NB4 (cell line): ENCODE measurements around the gene ZDHHC11.
"Not testable (repeated sequence)": the region's sequence is repeated elsewhere in the genome, so short reads cannot be mapped to it uniquely, and the experiment has no call there.

Source experiments
- DNase-seq: peaks from one replicate; pipeline ENCODE4 v3.0.0; 2010; ENCODE audit warnings: low read depth
- H3K4me3 ChIP-seq: one replicate; pipeline ENCODE4 v1.5.1; 2011; ENCODE audit warnings: mild to moderate bottlenecking, low read depth, low read length, moderate library complexity
- MYC ChIP-seq: IDR thresholded peaks from 2 replicates; pipeline ENCODE4 v1.6.1; 2011; ENCODE audit warnings: low read depth, low read length
- POLR2A ChIP-seq: IDR thresholded peaks from 2 replicates; pipeline ENCODE4 v1.6.1; 2011; ENCODE audit warnings: mild to moderate bottlenecking; ENCODE audit not compliant: insufficient read length; ENCODE audit errors: extremely low read depth
- TF ChIP-seq, protein P1 (sequence below): IDR thresholded peaks from one replicate; pipeline ENCODE4 v1.5.1; 2012; ENCODE audit warnings: low read depth, low read length
- TF ChIP-seq, protein P2 (sequence below): IDR thresholded peaks from 2 replicates; pipeline ENCODE4 v1.6.1; 2011; ENCODE audit warnings: low read depth, low read length

ZDHHC11 gene

DNA sequence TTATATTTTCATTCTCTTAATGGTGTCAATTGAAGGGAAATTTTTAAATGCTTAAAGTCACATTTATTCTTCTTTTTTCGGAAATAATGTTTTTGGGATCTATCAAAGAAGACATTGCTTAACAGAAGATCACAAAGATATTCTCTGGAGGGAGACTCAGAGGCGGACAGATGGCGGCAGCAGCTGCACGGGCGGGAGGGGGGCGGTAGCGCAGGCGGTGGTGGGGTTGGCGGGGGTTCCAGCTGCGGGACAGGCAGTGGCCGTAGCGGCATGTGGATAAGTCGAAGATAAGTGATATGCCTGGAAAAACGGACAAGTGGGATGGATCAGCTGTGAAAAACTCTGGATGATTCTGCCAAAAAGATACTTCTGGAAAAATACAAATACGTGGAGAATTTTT, 34.6 kb downstream of the ZDHHC11 start:
- TF ChIP-seq, protein P1, sequence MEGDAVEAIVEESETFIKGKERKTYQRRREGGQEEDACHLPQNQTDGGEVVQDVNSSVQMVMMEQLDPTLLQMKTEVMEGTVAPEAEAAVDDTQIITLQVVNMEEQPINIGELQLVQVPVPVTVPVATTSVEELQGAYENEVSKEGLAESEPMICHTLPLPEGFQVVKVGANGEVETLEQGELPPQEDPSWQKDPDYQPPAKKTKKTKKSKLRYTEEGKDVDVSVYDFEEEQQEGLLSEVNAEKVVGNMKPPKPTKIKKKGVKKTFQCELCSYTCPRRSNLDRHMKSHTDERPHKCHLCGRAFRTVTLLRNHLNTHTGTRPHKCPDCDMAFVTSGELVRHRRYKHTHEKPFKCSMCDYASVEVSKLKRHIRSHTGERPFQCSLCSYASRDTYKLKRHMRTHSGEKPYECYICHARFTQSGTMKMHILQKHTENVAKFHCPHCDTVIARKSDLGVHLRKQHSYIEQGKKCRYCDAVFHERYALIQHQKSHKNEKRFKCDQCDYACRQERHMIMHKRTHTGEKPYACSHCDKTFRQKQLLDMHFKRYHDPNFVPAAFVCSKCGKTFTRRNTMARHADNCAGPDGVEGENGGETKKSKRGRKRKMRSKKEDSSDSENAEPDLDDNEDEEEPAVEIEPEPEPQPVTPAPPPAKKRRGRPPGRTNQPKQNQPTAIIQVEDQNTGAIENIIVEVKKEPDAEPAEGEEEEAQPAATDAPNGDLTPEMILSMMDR, result no peak
- TF ChIP-seq POLR2A (no peak), MYC (no peak)
- TF ChIP-seq, protein P2, sequence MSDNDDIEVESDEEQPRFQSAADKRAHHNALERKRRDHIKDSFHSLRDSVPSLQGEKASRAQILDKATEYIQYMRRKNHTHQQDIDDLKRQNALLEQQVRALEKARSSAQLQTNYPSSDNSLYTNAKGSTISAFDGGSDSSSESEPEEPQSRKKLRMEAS, result no peak
- DNase-seq, result no peak
- no peak overlapping the region for H3K4me3 ChIP-seq

DNA sequence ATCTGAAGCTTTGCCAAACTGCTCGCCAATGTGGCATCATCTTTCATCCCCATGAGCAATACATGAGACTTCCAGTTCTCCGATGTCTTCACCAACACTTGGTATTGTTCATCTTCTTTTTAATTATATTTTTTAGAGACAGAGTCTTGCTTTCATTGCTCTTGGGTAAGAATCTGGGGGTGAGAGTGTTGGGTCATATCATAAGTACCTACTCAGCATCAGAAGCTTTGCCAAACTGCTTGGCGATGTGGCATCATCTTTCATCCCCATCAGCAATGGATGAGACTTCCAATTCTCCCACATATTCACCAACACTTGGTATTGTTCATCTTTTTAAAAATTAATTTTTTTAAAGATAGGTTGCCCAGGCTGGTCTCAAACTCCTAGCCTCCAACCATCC, 35.3 kb downstream of the ZDHHC11 start:
- TF ChIP-seq POLR2A (no peak), MYC (no peak)
- TF ChIP-seq, protein P2, result no peak
- TF ChIP-seq, protein P1, result no peak
- no peak for DNase-seq
- no peak overlapping the region for H3K4me3 ChIP-seq

DNA sequence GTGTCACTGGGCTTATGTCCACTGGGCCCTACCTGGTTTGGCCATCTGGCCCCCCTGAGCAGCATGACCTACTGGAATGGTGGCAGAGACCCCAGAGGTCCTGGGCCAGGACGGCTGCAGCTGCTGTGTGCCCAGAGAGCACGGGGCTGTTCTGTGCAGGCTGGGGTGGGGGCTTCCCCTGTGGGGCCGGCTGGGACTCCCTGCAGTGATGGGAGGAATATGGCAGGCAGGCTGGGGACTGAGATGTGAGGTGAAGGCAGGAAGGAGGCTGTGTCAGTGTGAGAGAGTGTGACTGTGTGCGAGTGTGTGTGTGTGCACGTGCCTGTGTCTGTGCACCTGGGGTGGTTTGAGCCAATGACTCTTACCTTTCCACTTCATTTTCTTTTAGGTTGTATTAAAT, 37.2 kb downstream of the ZDHHC11 start:
- not testable (repeated sequence) for H3K4me3 ChIP-seq, DNase-seq

DNA sequence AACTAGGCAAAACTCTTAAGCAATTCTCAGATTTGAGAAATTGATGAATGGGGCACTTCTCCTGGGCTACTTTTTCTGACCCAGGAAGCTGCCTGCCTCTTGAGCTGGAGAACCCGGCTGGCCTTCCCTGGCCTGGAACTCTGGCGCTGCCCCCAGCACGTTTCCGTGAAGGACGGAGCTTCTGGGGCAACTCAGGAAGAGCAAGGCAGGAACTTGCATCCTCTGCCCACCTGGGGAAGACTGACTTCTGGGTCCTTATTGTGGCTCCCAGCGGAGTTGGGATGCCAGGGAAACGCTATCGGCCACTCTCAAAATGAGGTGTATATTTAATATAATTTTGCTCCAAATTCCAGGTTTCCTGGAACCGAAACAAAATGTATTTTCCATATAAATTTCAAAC, 39.4 kb downstream of the ZDHHC11 start:
- H3K4me3 ChIP-seq, DNase-seq: not testable (repeated sequence)

DNA sequence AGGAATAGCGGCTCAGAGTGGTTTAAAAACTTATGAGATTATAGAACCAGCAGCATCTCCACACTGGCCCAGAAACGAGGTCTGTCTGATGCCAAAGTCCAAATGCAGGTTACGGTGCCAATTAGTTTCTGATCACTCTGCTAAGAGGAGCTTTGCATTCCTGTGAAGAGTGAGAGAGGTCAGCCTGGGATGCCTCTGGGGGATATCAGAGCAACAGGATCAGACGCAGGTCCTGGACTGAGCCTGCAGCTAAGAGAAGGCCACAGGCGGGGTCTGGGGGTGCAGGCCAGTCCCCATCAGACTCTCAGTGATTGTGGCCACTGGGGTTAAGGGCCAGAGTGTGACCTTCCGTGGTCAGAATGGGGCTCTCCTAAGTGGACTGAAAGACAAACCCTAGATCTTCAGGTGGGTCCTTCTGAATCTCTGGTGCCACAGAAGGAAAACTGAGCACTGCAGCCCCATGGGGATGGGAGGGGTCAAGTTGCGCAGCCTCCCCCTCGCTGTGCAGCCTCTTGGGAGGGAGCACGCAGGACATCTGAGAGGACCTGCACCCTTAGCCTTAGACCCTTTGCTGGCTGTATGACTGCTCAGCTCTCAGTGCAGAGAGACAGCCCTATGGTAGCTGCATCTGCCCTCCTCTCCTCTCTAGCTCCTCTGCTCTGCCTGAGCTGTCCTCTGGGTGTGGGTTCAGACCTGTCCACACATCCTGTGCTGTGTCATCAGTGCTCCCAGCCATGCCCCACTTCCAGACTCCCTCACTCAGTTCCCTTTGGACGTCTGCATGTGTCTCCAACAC, 42.9 kb downstream of the ZDHHC11 start:
- DNase-seq, result not testable (repeated sequence)

DNA sequence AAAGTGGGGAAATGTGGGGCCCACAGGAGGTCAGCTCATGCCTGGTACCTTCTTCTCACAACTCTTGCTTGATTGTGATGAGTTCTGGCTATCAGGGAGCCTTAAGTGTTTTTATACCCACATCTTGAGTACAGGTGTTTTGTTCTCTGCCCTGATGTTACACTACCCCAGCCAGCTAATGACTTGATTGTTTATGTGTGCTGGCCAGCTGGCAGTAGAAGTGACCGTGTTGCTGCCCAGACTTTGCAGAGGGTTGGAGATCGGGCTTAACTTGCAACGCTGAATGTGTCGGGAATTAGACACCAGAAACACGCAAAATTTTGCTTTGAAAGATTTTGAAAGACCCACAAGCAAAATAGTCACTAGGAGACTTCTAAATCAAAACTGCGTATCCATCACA, 49.3 kb downstream of the ZDHHC11 start:
- no peak overlapping the region for H3K4me3 ChIP-seq
- TF ChIP-seq, protein P2, result no peak
- TF ChIP-seq POLR2A, result no peak
- TF ChIP-seq MYC, result no peak
- TF ChIP-seq, protein P1, result no peak
- DNase-seq, result no peak

More for the DNA sequence above, 42.9 kb downstream of the ZDHHC11 start:
- H3K4me3 ChIP-seq, result not testable (repeated sequence)

DNA sequence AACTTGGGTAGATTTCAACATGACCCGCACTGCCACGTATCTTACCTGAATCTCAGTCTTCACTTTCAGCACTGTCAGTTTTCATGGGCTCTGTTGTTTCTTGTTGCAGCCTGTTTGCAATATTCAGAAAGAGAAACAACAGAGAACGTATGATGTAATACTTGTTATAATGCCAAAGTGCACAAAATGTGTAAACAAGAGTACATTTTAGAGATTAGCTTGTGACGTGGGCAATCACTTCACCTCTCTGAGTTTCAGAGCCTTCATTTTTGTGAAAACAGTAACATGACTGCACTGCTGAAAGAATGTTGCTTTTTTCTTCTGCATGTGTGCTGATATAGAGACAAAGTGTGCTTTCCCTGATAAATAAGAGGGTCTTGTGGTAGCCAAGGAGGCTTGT, 49.7 kb downstream of the ZDHHC11 start:
- not testable (repeated sequence) for H3K4me3 ChIP-seq, DNase-seq

DNA sequence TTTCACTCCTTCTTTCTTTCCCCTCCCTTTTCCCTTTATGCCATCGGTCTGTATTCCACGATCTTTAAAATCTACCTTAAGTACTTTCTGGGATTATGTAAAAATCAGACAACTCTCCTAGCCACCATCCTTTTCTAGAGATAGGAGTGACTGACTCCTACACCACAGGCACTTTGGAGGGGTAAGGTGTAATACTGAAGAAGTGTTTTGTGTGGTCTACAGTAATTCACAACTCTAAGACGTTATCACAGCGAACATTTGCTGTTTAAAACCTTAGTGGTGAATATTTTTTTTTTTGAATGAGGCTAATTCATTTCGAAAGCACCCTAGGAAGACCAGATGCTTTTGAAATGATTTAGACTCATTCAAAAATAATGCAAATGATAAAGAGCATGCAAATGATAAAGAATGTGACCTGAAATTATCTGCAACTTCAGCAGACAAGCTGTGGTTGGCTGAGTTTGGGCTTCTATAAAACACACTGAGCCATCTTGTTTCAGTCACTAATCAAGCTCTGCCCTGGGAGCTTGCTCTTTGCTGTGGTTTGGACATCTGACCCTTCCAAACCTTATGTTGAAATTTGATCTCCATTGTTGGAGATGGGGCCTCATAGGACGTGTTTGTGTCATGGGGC, 52.2 kb downstream of the ZDHHC11 start:
- H3K4me3 ChIP-seq, DNase-seq: not testable (repeated sequence)

DNA sequence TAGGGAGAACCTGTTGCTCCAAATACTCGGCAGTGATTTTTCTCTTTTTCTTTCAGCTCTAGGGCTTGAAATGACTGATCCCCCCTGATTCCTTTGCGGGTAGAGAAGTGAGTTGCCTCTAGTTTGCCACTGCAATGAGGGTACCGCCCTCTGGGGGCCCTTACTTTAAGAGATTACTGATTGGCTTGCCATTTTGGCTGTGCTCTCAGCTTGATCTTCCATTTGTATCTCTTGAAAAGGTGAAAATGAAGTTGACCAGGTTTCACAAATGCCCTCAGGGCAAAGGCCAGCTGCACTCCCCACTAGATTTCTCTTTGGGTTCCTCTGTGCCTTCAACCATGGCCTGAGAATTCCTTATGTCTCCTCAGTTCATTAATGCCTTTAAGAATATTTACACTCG, 52.8 kb downstream of the ZDHHC11 start:
- not testable (repeated sequence) for H3K4me3 ChIP-seq, DNase-seq

DNA sequence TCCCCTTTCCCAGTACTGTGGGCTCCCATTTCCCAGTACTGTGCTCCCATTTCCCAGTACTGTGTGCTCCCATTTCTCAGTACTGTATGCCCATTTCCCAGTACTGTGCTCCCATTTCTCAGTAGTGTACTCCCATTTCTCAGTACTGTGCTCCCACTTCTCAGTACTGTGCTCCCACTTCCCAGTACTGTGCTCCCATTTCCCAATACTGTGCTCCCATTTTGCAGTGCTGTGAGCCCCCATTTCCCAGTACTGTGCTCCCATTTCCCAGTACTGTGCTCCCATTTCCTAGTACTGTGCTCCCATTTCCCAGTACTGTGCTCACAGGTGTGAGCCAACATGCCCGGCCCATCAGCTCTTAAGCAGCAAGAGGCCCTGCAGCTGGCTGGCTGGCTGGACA, 54.9 kb downstream of the ZDHHC11 start:
- H3K4me3 ChIP-seq, DNase-seq: not testable (repeated sequence)

DNA sequence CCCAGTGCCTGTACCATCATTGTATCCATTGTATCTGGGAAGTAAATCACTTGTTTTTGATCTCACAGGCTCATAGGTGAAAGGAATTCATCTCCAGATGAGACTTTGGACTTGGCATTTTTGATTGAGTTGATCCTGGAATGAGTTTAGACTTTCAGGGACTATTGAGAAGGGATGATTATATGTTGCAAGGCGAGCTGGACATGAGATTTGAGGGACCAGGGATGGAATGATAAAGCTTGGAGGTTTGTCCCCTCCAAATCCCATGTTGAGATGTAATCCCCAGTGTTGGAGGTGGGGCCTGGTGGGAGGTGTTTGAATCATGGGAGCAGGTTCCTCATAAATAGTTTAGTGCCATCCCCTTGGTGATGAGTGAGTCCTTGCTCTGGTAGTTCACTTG, 55.8 kb downstream of the ZDHHC11 start:
- DNase-seq, H3K4me3 ChIP-seq: not testable (repeated sequence)

DNA sequence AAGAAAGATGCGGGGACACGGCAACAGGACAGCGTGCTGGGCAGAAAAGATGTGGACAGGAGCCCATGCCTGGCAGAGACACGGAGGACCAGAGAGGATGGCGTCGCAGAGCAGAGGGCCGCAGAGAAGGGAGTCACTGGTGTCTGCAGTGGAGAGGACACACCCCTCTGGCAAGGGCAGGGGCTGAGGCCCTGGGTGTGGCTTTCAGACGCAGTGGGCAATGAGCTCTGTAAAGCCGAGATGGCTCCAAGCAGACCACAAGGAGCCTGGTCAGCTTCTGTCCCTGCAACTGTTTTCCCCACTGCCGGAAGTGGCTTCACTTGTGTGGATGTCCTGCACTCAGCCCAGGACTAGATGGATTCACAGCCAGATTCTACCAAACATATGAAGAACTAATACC, 62.1 kb downstream of the ZDHHC11 start:
- not testable (repeated sequence) for H3K4me3 ChIP-seq, DNase-seq

DNA sequence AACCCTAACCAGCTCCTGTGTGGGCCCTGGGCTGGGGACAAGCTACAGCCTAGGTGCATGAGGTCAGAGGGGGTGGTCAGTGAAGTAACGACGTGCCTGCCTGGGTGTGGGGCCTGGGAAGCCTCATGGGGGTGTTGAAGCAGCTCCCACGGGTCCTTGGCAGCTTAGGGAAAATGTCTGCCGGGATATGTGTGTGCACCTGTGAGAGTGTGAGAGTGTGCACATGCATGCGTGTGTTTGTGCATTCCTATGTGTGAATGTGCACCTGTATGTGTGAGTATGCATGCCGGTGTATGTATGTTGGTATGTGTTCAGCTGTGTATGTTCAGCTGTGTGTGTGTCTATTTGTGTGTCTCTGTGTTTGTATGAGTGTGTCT, 62.9 kb downstream of the ZDHHC11 start:
- DNase-seq, H3K4me3 ChIP-seq: not testable (repeated sequence)
